GM23338 (cell line): ENCODE measurements around the gene SLK. TPM values are rescaled to one million over a fixed set of nuclear protein-coding genes. Genes with fewer than 3 reads are reported as not detected.

Source experiments
- ATAC-seq: fragments of 200-7000 bp; cut with Tn5 transposase; 3 replicates; pipeline ENCODE4 v1.9.1; 2020
- DNase-seq: peaks from one replicate; pipeline ENCODE4 v3.0.0-alpha.2; 2015; ENCODE audit warnings: low spot score
- H2AFZ ChIP-seq: fragments of 200-600 bp; sonication (generic); 2 replicates; pipeline ENCODE4 v1.8.0; 2016; ENCODE audit warnings: antibody characterized with exemption, mild to moderate bottlenecking, moderate library complexity
- H3F3A ChIP-seq: fragments of 200-600 bp; sonication (generic); replicated peaks from 2 replicates; pipeline ENCODE4 v1.8.0; 2017; ENCODE audit warnings: antibody characterized with exemption, mixed run types, low read depth
- H3K27ac ChIP-seq: fragments of 200-600 bp; sonication (generic); 2 replicates; pipeline ENCODE4 v1.6.1; 2016; ENCODE audit warnings: low read depth
- H3K27me3 ChIP-seq: fragments of 200-600 bp; sonication (generic); 2 replicates; pipeline ENCODE4 v1.8.0; 2016; ENCODE audit warnings: mild to moderate bottlenecking, mixed run types, moderate library complexity; ENCODE audit not compliant: insufficient read depth
- H3K36me3 ChIP-seq: fragments of 200-600 bp; sonication (generic); 2 replicates; pipeline ENCODE4 v1.8.0; 2016; ENCODE audit warnings: mild to moderate bottlenecking; ENCODE audit not compliant: insufficient read depth
- H3K4me1 ChIP-seq: fragments of 200-600 bp; sonication (generic); 2 replicates; pipeline ENCODE4 v1.8.0; 2016; ENCODE audit warnings: mild to moderate bottlenecking, moderate library complexity; ENCODE audit not compliant: insufficient read depth
- H3K4me2 ChIP-seq: fragments of 200-600 bp; sonication (generic); 2 replicates; pipeline ENCODE4 v1.7.1; 2017; ENCODE audit warnings: mixed run types
- H3K4me3 ChIP-seq: fragments of 200-600 bp; sonication (generic); 2 replicates; pipeline ENCODE4 v1.6.1; 2016; ENCODE audit warnings: mixed run types
- H3K79me2 ChIP-seq: fragments of 200-600 bp; sonication (generic); replicated peaks from 2 replicates; pipeline ENCODE4 v1.8.0; 2017; ENCODE audit warnings: mild to moderate bottlenecking; ENCODE audit not compliant: insufficient read depth
- H3K9me2 ChIP-seq: fragments of 200-600 bp; sonication (generic); 2 replicates; pipeline ENCODE4 v1.8.0; 2017; ENCODE audit not compliant: insufficient read depth
- H4K20me1 ChIP-seq: fragments of 200-600 bp; sonication (generic); replicated peaks from 2 replicates; pipeline ENCODE4 v1.8.0; 2017; ENCODE audit warnings: mild to moderate bottlenecking; ENCODE audit not compliant: insufficient read depth
- H3K27ac Mint-ChIP-seq: 2 replicates; pipeline ENCODE4 v1.8.0; 2020; ENCODE audit warnings: inconsistent platforms, mild to moderate bottlenecking, moderate library complexity, mixed read lengths
- H3K27me3 Mint-ChIP-seq: 3 replicates; pipeline ENCODE4 v1.8.0; 2022; ENCODE audit warnings: low read depth, mild to moderate bottlenecking, moderate library complexity, mixed read lengths, inconsistent platforms; ENCODE audit not compliant: insufficient read depth, poor library complexity
- H3K36me3 Mint-ChIP-seq: 3 replicates; pipeline ENCODE4 v1.8.0; 2021; ENCODE audit warnings: low read depth, mild to moderate bottlenecking, inconsistent platforms, moderate library complexity, mixed read lengths
- H3K4me1 Mint-ChIP-seq: 3 replicates; pipeline ENCODE4 v1.8.0; 2020; ENCODE audit warnings: mild to moderate bottlenecking, inconsistent platforms, mixed read lengths
- H3K4me3 Mint-ChIP-seq: 3 replicates; pipeline ENCODE4 v1.8.0; 2021; ENCODE audit warnings: moderate library complexity, mild to moderate bottlenecking, inconsistent platforms, mixed read lengths
- H3K9me3 Mint-ChIP-seq: 3 replicates; pipeline ENCODE4 v1.8.0; 2020; ENCODE audit warnings: moderate library complexity, mild to moderate bottlenecking, inconsistent platforms, mixed read lengths
- CREB1 ChIP-seq: fragments of 250-450 bp; sonication (Bioruptor Pico); IDR thresholded peaks from 2 replicates; pipeline ENCODE4 v1.5.0; 2020; ENCODE audit warnings: low read depth, mild to moderate bottlenecking, moderate library complexity
- EZH2 ChIP-seq: fragments of 200-600 bp; sonication (generic); IDR thresholded peaks from one replicate; pipeline ENCODE4 v1.8.0; 2017; ENCODE audit warnings: antibody characterized with exemption, mild to moderate bottlenecking, low read depth; ENCODE audit not compliant: unreplicated experiment
- EZH2phosphoT487 ChIP-seq: fragments of 200-600 bp; sonication (generic); IDR thresholded peaks from one replicate; pipeline ENCODE4 v1.8.1; 2018; ENCODE audit warnings: antibody characterized with exemption; ENCODE audit not compliant: unreplicated experiment
- JUNB ChIP-seq: IDR thresholded peaks from one replicate; pipeline ENCODE4 v1.6.1; 2016; ENCODE audit warnings: antibody characterized with exemption; ENCODE audit not compliant: unreplicated experiment
- NANOG ChIP-seq: IDR thresholded peaks from 2 replicates; pipeline ENCODE4 v1.6.1; 2016; ENCODE audit warnings: antibody characterized with exemption, borderline replicate concordance
- POLR2AphosphoS5 ChIP-seq: IDR thresholded peaks from 2 replicates; pipeline ENCODE4 v1.6.1; 2016; ENCODE audit warnings: antibody characterized with exemption, low read depth
- STAT1 ChIP-seq: IDR thresholded peaks from one replicate; pipeline ENCODE4 v1.6.1; 2016; ENCODE audit warnings: antibody characterized with exemption; ENCODE audit not compliant: unreplicated experiment
- ZNF114 ChIP-seq: fragments of 250-450 bp; sonication (Bioruptor Pico); IDR thresholded peaks from 2 replicates; pipeline ENCODE4 v1.5.0; 2020; ENCODE audit warnings: mild to moderate bottlenecking, moderate library complexity
- ZNF331 ChIP-seq: fragments of 250-450 bp; sonication (Bioruptor Pico); IDR thresholded peaks from 2 replicates; pipeline ENCODE4 v1.5.0; 2020; ENCODE audit warnings: low read depth, mild to moderate bottlenecking, moderate library complexity
- polyA plus RNA-seq: library from polyadenylated mRNA; unstranded; fragments of >200 nt; fragmentation: Nextera tagmentation; extraction: Ambion mirVana; gene quantifications from 2 replicates; pipeline ENCODE4 v1.2.1, GENCODE V29; 2016
- total RNA-seq: library from RNA; depleted of rRNA; stranded (reverse); fragments of >200 nt; shearing (Covaris generic); gene quantifications from 2 replicates; pipeline ENCODE4 v1.2.3, GENCODE V29; 2014
- TF ChIP-seq, protein P1 (sequence below): IDR thresholded peaks from one replicate; pipeline ENCODE4 v1.6.1; 2018; ENCODE audit warnings: antibody characterized with exemption; ENCODE audit not compliant: unreplicated experiment
- TF ChIP-seq, protein P2 (sequence below), 2 experiments: fragments of 200-600 bp in 1 of 2; sonication (generic) in 1 of 2; conservative IDR thresholded peaks; 2 replicates each; pipeline versions ENCODE4 v1.5.1 to v1.6.1; 2016 to 2017; ENCODE audit warnings: antibody characterized with exemption in 2 of 2, low read depth in 2 of 2, mild to moderate bottlenecking in 2 of 2, moderate library complexity in 1 of 2
- TF ChIP-seq, protein P3 (sequence below): IDR thresholded peaks from 2 replicates; pipeline ENCODE4 v1.6.1; 2016; ENCODE audit warnings: antibody characterized with exemption

Gene SLK
- total and polyA plus RNA-seq, 2 experiments from 2014 or later = 8.4 to 21.5 TPM

DNA sequence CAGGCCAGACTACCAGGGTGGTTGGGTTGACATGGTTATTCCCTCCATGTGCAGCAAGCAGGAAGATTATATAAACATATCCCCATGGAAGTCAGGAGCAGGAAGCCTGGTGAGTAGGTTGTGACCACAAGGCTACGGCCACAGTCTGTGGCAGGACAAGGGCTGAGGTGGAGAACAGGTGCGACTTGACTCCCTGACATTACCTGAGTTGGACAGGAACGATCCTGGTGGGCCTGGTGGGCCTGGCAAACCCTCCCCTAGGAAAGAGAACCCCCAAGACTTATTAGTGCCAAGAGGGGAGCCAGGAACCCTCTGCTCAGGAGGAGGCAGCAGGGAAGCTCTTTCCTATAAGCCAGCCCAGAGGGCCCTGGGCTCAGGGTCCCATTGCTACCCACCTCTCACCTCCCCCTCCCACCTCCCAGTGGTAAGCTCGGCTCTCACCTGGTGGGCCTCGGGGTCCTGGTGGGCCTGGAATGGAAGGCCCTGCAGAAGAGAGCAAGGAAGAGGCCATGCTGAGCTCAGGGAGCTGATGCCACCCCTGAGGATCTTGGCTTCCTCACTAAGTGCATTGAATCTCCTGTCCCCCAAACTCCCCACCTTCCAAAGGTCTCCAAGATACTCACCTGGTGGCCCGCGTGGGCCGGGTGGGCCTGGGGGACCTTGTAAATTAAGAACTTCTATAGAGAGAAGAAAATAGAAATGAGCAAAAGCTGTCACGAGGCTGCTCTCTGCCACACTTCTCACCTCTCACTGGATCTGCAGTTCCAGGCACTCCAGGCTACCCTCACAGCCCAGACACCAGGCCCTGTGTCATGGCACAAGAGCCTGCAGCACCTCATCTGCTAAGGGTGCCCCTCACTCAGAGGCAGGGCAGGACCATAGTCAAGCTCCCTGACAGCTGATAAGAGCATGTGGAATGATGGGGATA lies 74.2 kb downstream of the SLK start (continued):
- TF ChIP-seq JUNB = no peak

DNA sequence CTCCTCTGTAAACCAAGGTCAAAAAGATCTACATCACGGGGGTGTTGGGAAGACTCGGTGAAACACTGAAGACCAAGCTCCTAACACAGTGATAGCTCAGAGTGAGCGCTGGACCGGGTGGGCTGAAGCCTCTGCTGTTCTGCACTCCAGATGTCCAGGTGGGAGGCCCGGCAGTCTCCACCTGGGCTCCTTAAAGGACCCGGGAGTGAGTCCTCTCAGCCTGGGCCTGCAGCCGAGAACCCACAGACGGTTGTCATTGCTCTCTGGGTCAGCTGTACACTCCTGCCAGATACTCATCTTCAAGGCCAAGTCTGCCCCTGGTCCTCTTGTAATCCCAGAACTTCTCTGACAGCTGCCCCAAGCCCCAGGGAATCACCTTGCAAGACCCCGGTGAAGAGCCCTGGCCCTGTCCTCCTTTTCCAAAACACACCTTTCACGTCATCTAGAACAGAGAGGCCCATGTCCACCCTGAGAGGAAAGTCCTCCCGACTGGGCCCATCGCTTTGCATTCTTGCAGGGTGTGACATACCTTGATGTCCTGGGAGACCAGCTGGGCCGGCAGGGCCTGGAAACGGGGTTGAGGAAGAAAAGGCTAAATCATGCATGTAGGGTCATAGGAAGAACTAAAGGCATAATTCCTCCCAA lies 75.1 kb downstream of the SLK start:
- no peak overlapping the region for H3K4me2 ChIP-seq
- no peak overlapping the region for H3K4me3 Mint-ChIP-seq
- H3F3A ChIP-seq = no peaks in the 10 kb centered on the region
- no peaks in the 10 kb centered on the region for H4K20me1 ChIP-seq
- H3K27ac Mint-ChIP-seq = no peak overlapping the region
- peaks cover 8% of the 10 kb centered on the region; the same call in 1 of the 3 replicates for H3K4me1 Mint-ChIP-seq
- H3K9me2 ChIP-seq = no peaks in the 10 kb centered on the region
- no peaks in the 10 kb centered on the region; the same call in 2 of the 3 replicates for H3K36me3 Mint-ChIP-seq
- DNase-seq (no peak), ATAC-seq (no peak)
- H3K4me1 ChIP-seq = no peaks in the 10 kb centered on the region; the same call in 1 of the 2 replicates
- H3K4me3 ChIP-seq = no peak overlapping the region
- H3K27ac ChIP-seq = no peak overlapping the region
- no peak overlapping the region; the same call in 1 of the 2 replicates for H2AFZ ChIP-seq
- TF ChIP-seq ZNF114 = no peak
- TF ChIP-seq POLR2AphosphoS5 = no peak
- TF ChIP-seq ZNF331 (CRISPR knock-in tag) = no peak
- TF ChIP-seq CREB1 = no peak
- peaks cover 15% of the 10 kb centered on the region for H3K27me3 Mint-ChIP-seq
- H3K79me2 ChIP-seq = no peaks in the 10 kb centered on the region
- H3K9me3 Mint-ChIP-seq = no peaks in the 10 kb centered on the region; the same call in 2 of the 3 replicates
- H3K36me3 ChIP-seq = no peaks in the 10 kb centered on the region
- H3K27me3 ChIP-seq = no peaks in the 10 kb centered on the region

DNA sequence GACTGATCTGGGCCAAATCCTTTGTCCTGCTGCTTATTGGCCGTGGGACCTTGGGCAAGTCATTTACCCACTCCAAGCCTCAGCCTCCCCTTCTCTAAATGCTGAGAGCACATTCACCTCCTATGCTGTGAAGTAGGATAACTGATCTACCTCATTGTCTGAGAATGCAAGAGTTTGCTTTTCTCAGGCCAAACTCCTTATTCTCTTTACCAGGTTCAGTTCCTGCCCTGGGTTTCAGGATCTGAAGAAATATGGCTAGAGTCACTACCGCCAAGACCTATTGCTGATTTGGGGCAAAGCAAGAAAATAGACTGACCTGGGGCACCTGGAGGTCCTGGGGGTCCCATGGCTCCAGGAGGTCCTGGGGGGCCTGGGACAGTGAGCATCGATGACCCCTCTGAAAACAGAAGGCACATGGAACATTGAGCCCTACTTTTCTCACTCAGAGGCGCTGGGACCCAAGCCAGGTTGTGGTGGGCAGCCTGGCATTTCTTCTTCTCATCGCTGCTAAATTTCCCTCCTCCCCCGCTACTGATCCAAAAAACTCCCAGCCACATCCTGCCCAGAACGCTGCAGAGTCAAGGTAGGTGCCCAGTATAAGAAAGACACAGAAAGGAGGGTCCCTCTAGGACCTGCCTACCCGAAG lies 76.4 kb downstream of the SLK start:
- H3K4me3 Mint-ChIP-seq = no peak overlapping the region
- no peak for TF ChIP-seq JUNB
- no peak for TF ChIP-seq ZNF114
- TF ChIP-seq NANOG = no peak
- TF ChIP-seq STAT1 = no peak
- TF ChIP-seq, protein P1, sequence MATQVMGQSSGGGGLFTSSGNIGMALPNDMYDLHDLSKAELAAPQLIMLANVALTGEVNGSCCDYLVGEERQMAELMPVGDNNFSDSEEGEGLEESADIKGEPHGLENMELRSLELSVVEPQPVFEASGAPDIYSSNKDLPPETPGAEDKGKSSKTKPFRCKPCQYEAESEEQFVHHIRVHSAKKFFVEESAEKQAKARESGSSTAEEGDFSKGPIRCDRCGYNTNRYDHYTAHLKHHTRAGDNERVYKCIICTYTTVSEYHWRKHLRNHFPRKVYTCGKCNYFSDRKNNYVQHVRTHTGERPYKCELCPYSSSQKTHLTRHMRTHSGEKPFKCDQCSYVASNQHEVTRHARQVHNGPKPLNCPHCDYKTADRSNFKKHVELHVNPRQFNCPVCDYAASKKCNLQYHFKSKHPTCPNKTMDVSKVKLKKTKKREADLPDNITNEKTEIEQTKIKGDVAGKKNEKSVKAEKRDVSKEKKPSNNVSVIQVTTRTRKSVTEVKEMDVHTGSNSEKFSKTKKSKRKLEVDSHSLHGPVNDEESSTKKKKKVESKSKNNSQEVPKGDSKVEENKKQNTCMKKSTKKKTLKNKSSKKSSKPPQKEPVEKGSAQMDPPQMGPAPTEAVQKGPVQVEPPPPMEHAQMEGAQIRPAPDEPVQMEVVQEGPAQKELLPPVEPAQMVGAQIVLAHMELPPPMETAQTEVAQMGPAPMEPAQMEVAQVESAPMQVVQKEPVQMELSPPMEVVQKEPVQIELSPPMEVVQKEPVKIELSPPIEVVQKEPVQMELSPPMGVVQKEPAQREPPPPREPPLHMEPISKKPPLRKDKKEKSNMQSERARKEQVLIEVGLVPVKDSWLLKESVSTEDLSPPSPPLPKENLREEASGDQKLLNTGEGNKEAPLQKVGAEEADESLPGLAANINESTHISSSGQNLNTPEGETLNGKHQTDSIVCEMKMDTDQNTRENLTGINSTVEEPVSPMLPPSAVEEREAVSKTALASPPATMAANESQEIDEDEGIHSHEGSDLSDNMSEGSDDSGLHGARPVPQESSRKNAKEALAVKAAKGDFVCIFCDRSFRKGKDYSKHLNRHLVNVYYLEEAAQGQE = no peak
- no peak for TF ChIP-seq CREB1
- TF ChIP-seq, protein P2, sequence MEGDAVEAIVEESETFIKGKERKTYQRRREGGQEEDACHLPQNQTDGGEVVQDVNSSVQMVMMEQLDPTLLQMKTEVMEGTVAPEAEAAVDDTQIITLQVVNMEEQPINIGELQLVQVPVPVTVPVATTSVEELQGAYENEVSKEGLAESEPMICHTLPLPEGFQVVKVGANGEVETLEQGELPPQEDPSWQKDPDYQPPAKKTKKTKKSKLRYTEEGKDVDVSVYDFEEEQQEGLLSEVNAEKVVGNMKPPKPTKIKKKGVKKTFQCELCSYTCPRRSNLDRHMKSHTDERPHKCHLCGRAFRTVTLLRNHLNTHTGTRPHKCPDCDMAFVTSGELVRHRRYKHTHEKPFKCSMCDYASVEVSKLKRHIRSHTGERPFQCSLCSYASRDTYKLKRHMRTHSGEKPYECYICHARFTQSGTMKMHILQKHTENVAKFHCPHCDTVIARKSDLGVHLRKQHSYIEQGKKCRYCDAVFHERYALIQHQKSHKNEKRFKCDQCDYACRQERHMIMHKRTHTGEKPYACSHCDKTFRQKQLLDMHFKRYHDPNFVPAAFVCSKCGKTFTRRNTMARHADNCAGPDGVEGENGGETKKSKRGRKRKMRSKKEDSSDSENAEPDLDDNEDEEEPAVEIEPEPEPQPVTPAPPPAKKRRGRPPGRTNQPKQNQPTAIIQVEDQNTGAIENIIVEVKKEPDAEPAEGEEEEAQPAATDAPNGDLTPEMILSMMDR (conservative IDR thresholded peaks at IDR 0.05; ENCODE audit: low read depth in 2 of 2) = no peak
- no peak for TF ChIP-seq ZNF331 (CRISPR knock-in tag)
- TF ChIP-seq POLR2AphosphoS5 = no peak
- TF ChIP-seq EZH2 = no peak
- TF ChIP-seq, protein P3, sequence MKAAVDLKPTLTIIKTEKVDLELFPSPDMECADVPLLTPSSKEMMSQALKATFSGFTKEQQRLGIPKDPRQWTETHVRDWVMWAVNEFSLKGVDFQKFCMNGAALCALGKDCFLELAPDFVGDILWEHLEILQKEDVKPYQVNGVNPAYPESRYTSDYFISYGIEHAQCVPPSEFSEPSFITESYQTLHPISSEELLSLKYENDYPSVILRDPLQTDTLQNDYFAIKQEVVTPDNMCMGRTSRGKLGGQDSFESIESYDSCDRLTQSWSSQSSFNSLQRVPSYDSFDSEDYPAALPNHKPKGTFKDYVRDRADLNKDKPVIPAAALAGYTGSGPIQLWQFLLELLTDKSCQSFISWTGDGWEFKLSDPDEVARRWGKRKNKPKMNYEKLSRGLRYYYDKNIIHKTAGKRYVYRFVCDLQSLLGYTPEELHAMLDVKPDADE = no peak
- TF ChIP-seq EZH2phosphoT487 = no peak

More for the DNA sequence above, 76.4 kb downstream of the SLK start:
- Mint-ChIP-seq H3K9me3 (no peaks in the 10 kb centered on the region; the same call in 2 of the 3 replicates), H3K27ac (no peak overlapping the region), H3K36me3 (no peaks in the 10 kb centered on the region; the same call in 2 of the 3 replicates), H3K4me1 (peaks cover 8% of the 10 kb centered on the region; the same call in 1 of the 3 replicates), H3K27me3 (peaks cover 17% of the 10 kb centered on the region)
- DNase-seq = no peak
- H3K79me2 ChIP-seq = no peaks in the 10 kb centered on the region
- no peaks in the 10 kb centered on the region for H3F3A ChIP-seq
- H3K27ac ChIP-seq = no peak overlapping the region
- no peak for ATAC-seq
- no peaks in the 10 kb centered on the region for H3K36me3 ChIP-seq
- H3K4me2 ChIP-seq = no peak overlapping the region
- H2AFZ ChIP-seq = no peak overlapping the region
- no peaks in the 10 kb centered on the region for H3K9me2 ChIP-seq
- H4K20me1 ChIP-seq = no peaks in the 10 kb centered on the region
- no peak overlapping the region for H3K4me3 ChIP-seq
- no peaks in the 10 kb centered on the region; the same call in 1 of the 2 replicates for H3K4me1 ChIP-seq
- no peaks in the 10 kb centered on the region for H3K27me3 ChIP-seq
